GM10266 (cell line): ENCODE results near the gene CUBN.

Experiments used
- DNase-seq: peaks from one replicate; pipeline ENCODE4 v3.0.0; 2012; ENCODE audit errors: extremely low spot score
- CTCF ChIP-seq: IDR thresholded peaks from 2 replicates; pipeline ENCODE4 v1.5.1; 2012; ENCODE audit warnings: mild to moderate bottlenecking, low read depth; ENCODE audit not compliant: control insufficient read depth, insufficient read depth; ENCODE audit errors: missing control alignments

Gene CUBN

DNA sequence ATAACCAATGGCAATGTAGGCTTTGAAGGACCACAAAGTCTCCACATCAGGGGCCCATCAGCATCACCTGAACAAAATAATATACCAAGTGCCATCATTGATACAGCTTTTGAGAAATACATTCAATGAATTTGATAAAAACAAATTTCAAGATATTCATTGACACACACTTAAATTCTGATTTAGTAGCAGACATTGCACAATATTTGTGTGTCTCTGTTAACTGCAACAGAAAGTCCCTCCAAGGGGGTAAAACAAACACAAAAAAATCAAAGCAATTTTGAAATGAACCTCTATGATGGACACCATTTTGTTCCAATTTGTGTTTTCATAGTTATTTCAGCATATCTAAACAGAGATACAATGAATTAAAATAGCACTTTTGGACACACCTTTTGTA lies 225.6 kb downstream of the CUBN start:
- no peak for TF ChIP-seq CTCF
- DNase-seq = no peak

DNA sequence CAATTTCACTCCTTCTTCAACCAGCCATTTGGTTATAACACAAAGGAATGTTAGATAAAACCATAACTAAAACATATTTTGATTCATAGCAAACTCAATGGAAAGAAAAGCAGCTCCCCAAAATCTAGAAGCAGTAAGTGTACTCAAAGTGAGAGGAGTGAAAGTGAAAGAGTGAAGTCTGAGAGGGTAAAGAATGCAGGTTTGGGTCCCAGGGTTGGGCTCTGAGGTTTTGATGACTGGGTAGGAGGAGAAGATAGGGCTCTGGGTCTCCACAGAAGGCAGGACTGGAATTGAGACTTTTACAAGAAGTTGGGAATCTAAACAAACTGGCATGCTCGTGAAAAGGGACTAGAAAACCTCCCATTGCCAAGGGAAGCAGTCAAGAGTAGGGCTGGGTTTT lies 227.0 kb downstream of the CUBN start:
- no peak for TF ChIP-seq CTCF
- DNase-seq = no peak

DNA sequence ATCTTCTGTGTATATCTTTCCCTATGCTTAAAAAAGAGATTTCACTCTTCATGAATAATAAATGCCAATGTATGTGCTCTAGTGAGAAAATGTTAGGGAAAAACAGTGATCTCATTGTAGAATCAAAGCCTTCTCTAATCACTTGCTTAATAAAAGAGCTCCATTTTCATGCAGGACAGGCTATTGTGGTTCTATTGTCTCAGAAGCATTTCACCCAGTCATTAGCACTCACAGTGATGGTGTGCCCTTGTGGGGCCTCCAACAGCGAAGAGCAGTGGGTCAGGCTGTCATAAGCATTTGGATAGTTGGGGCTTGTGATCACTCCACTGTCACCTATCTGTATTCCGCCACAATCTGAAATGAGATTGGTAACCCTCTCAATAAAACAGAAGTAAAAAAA lies 228.5 kb downstream of the CUBN start:
- DNase-seq = no peak
- TF ChIP-seq CTCF = no peak

DNA sequence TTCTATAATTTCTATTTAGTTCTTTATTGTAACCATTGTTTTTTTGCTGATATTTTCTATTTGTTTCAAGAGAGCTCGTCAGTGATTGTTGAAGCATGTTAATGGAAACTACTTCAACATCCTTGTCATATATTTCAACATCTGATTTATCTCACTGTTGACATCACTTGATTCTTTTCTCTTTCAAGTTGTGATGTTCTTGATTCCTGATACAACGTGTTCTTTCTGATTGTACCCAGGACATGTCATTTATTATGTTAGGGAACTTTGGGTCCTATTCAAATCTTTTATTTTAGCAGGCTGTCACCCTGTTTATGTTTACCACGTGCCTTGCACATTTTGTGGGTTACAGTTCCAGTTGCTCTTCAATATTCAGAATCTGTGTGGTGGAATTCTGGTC lies 232.6 kb downstream of the CUBN start:
- DNase-seq = no peak
- TF ChIP-seq CTCF = no peak

- no peak for TF ChIP-seq CTCF
These were observed 234.8 kb downstream of the CUBN start for GRCh38 chr10:16894821-16895220.

DNA sequence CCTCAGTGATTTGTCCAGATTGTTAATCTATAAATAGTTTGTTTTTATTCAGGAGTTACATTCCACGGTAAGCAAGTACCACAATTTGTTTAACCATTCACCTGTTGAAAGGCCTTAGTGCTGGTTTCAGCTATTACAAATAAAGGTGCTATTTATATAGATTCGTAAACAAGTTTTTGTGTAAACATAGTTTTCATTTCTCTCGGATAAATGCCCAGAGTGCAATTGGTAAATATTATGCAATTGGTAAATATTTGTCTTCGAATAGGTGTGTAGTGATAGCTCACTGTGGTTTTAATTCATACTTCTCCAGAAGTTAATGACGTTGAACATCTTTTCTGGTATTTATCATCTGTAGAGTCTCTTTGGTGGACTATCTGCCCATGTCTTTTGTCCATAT lies 235.9 kb downstream of the CUBN start:
- TF ChIP-seq CTCF = no peak
- DNase-seq = no peak

More at GRCh38 chr10:16894821-16895220, 234.8 kb downstream of the CUBN start:
- DNase-seq = no peak

DNA sequence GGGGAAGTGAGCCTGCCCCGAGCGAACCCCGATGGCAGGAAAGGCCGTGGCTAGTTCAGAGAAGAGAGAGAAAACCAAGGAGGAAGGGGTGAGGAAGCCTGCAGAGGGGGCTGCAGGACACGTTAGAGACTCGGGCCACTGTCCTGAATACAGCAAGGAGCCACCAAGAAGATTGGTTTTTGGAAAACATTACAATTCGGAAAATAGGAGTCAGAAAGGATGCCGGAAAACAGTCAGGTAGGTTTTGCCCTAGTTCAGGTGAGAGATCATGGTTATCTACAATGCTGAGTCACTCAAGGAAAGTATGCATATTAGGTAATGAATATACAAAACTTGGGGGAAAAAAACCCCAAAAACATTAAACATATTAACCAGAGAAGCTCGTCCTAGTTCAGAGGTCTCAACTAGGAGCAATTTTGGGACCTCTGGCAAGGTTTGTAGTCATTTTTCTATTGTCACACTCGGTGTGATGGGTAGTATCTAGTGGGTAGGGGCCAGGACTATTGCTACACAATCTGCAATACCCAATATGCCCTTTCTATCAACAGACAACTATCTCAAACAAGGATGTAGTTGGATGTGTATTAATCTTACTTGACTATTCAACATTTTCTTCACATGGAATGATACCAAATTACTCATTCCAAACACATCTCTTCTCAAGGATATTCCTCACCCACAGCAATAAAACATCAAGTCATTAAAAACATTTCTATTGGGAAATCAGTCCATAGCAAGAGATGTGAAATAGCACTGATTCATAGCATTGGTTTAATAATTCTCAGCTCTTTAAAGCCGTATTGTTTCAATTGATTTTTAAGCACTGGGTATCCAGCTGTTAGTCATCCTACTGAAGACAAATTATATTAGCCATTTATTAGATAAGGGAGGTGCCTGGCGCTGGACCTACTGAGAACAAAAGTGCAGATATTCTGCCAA lies 238.0 kb downstream of the CUBN start:
- TF ChIP-seq CTCF = no peak
- no peak for DNase-seq
